ENCODE measurements around the gene STK32A.

Gene STK32A

DNA sequence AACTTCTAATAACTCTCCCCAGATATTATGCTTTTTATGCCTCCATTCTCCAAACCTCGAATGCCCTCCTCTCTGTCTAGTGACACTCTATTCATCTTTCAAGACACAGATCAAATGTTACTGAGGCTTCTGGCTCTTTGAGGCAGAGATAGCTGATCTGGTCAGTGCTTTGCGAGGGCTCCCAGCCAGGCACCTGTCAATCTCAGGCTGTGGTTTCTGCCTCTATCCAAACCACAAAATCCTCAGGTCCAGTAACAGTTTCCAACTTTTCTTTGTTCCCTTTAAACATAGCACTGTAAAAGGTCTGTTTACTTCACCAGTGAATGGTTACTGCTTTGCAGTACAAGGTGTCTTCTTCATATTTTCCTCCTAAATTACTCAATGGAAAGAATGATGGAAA, 11.5 kb upstream of the STK32A start:
- no peaks in the 10 kb centered on the region for H3K9me3 ChIP-seq
- TF ChIP-seq, protein P1, sequence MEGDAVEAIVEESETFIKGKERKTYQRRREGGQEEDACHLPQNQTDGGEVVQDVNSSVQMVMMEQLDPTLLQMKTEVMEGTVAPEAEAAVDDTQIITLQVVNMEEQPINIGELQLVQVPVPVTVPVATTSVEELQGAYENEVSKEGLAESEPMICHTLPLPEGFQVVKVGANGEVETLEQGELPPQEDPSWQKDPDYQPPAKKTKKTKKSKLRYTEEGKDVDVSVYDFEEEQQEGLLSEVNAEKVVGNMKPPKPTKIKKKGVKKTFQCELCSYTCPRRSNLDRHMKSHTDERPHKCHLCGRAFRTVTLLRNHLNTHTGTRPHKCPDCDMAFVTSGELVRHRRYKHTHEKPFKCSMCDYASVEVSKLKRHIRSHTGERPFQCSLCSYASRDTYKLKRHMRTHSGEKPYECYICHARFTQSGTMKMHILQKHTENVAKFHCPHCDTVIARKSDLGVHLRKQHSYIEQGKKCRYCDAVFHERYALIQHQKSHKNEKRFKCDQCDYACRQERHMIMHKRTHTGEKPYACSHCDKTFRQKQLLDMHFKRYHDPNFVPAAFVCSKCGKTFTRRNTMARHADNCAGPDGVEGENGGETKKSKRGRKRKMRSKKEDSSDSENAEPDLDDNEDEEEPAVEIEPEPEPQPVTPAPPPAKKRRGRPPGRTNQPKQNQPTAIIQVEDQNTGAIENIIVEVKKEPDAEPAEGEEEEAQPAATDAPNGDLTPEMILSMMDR (IDR thresholded peaks at IDR 0.05): no peak
- no peak overlapping the region for H3K4me3 ChIP-seq (ENCODE audit: low read depth in 1 of 2, low read length in 1 of 2)
- H3K4me1 ChIP-seq (ENCODE audit: control insufficient read depth in 1 of 2, insufficient read depth in 1 of 2, low read depth in 1 of 2, low read length in 1 of 2): no peaks in the 10 kb centered on the region
- H3K36me3 ChIP-seq: no peaks in the 10 kb centered on the region
- peaks cover 5% of the 10 kb centered on the region for H3K27me3 ChIP-seq
- H3K27ac ChIP-seq: no peak overlapping the region

- Histone ChIP-seq H3K4me1 (ENCODE audit: control insufficient read depth in 1 of 2, insufficient read depth in 1 of 2, low read depth in 1 of 2, low read length in 1 of 2) (no peaks in the 10 kb centered on the region), H3K4me3 (ENCODE audit: low read depth in 1 of 2, low read length in 1 of 2) (no peak overlapping the region), H3K9me3 (no peaks in the 10 kb centered on the region), H3K27ac (no peak overlapping the region), H3K27me3 (peaks cover 5% of the 10 kb centered on the region), H3K36me3 (no peaks in the 10 kb centered on the region)
- TF ChIP-seq, protein P1 (IDR thresholded peaks at IDR 0.05): no peak
These were observed 10.7 kb upstream of the STK32A start for GRCh38 chr5:147223948-147224791.

DNA sequence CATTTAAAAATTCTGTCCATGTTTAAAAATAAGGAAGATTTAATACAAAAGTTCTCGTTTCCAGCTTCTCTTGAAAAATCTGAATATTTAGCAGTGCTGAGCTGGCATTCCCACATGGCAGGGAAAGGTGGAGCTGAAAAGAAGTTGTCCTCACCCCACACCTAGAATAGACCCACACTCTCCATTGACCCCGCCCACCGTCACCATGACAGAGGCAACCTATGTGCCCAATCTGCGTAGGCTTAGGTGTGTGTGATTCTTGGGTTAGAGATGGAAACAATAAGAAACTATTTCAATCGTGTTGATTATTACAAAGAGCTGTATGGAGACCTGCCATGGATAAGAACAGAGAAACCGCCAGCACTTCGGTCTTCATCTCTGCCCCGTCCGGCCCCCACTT, 8.9 kb upstream of the STK32A start:
- TF ChIP-seq, protein P1 (IDR thresholded peaks at IDR 0.05): no peak
- Histone ChIP-seq H3K27ac (no peak overlapping the region), H3K4me3 (ENCODE audit: low read depth in 1 of 2, low read length in 1 of 2) (no peak overlapping the region), H3K27me3 (peaks cover 8% of the 10 kb centered on the region), H3K4me1 (ENCODE audit: control insufficient read depth in 1 of 2, insufficient read depth in 1 of 2, low read depth in 1 of 2, low read length in 1 of 2) (no peaks in the 10 kb centered on the region), H3K36me3 (no peaks in the 10 kb centered on the region), H3K9me3 (no peaks in the 10 kb centered on the region)

GRCh38 chr5:147226512-147226911, 8.3 kb upstream of the STK32A start:
- H3K27ac ChIP-seq: no peak overlapping the region
- no peaks in the 10 kb centered on the region for H3K9me3 ChIP-seq
- H3K4me3 ChIP-seq (ENCODE audit: low read depth in 1 of 2, low read length in 1 of 2): no peak overlapping the region
- H3K4me1 ChIP-seq (ENCODE audit: control insufficient read depth in 1 of 2, insufficient read depth in 1 of 2, low read depth in 1 of 2, low read length in 1 of 2): no peaks in the 10 kb centered on the region
- TF ChIP-seq, protein P1 (IDR thresholded peaks at IDR 0.05): no peak
- H3K36me3 ChIP-seq: no peaks in the 10 kb centered on the region
- peaks cover 13% of the 10 kb centered on the region for H3K27me3 ChIP-seq

DNA sequence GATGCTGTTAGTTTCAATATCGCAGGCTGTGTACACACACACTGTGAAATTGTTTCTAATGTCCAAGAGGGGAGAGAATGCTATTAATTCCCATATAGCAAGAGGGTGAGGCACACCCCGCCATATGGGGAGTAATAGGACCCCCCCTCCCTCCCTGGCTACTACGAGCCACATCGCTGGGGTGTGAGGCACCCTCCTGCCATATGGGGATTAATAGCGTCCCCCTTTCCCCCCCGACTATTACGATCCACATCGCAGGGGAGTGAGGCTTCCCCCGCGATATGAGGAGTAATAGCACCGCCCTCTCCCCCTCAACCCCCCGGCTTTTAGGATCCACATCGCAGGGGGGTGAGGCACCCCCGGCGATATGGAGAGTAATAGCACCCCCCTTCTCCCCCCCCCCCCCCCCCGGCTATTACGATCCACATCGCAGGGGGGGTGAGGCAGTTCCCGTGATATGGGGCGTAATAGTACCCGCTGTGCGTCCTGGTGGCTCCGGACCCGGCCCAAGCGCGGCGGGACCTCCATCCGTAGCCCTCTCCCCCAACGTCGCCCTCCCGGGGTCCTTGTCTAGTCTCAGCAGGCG, 494 bp upstream of the STK32A start:
- Histone ChIP-seq H3K4me3 (ENCODE audit: low read depth in 1 of 2, low read length in 1 of 2) (no peak overlapping the region), H3K27ac (no peak overlapping the region), H3K9me3 (no peaks in the 10 kb centered on the region), H3K4me1 (ENCODE audit: control insufficient read depth in 1 of 2, insufficient read depth in 1 of 2, low read depth in 1 of 2, low read length in 1 of 2) (no peaks in the 10 kb centered on the region), H3K36me3 (no peaks in the 10 kb centered on the region), H3K27me3 (peaks cover 76% of the 10 kb centered on the region)
- TF ChIP-seq, protein P1 (IDR thresholded peaks at IDR 0.05): no peak

Data from neutrophil (primary cell).